NOMO-1 treated with DMSO at 0.1 percent for 48 hours (cell line): Measurements from ENCODE around the gene SDCBP2.

ENCODE experiments used
- DNase-seq: peaks from one replicate; lab custom pipeline; 2025; ENCODE audit not compliant: unreplicated experiment; lab: John Stamatoyannopoulos, UW

SDCBP2 gene, protein sequence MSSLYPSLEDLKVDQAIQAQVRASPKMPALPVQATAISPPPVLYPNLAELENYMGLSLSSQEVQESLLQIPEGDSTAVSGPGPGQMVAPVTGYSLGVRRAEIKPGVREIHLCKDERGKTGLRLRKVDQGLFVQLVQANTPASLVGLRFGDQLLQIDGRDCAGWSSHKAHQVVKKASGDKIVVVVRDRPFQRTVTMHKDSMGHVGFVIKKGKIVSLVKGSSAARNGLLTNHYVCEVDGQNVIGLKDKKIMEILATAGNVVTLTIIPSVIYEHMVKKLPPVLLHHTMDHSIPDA

DNA sequence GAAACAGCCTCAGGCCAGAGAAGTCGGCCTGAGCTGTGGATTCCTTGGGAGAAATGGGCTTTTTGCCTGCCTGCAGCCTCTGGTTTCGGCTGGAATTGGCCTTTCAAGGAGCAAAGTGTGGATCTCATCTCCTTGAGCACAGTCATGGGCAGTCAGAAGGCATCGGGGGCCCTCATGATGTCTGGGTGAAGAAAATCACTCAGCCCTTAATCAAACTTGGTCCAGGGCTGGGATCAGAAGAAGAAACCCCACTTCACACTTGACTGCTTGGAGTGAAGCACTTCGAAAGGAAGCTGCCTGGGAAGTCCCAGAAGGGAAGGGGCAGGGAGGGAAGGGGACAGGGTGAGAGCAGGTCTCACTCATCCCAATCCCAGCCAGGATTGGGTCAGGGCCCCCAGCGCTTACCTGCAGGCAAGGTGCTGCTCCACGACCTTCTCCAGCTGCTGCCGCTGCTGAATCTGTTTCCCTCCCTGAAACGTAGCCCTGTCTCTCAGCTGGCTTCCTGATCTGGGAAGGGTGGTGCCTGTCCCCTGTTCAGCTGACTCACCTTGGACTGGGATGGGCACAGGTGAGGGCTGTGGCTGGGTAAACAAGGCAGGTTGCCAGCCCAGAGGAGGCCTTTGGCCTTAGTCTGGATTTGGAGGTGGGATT is at the start of gene SDCBP2:
TSS of gene SDCBP2 (minus strand) at position 460 of the 651 bp plus-strand sequence. CDS start 8,723 bp downstream, outside the sequence.
- DNase-seq, result no peak

DNA sequence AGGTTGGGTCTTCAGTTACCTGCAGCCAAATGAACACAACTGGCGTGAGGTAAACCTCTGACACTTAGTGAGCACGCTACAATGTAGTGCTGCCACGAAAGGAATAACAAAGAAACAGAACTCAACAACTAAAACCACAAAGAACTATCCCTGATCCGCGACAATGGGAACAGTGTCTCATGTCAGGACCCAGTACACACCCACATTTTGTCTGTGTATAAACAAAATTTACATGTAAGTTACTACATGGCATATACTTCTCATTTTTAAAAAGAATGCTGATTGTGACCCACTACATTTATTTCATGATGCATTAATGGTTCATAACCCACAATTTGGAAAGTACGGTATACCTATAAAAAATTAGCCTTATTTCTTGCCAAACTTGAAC is 49.8 kb upstream of the SDCBP2 start:
- DNase-seq, result no peak

DNA sequence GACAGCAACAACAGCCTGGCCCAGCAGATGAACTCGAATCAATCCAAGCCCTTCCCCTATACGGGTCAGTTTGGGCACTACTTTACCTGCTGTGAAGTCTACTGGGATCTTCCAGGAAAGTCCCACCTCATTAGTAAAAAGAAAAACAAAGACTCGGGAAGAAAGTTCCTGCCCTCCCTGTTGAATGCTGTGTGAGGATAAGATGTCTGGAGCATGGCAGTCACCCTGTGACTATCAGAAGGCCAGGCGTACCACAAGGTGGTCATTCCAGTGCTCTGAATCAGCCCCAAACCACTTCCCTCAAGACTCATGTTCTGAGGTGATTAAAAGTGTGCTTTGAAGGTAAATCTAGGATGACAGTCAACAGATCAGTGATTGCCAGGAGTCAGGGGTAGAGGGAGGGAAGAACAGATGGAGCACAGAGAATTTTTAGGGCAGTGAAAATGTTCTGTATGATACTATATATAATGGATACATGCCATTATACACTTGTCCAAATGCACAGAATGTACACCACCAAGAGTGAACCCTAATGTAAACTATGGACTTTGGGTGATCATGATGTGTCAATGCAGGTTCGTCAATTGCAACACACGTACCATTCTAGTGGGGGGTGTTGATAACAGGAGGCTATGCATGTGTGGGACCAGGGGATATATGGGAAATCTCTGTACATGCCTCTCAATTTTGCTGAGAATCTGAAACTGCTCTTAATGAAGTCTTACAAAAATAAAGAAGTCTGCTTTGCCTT is 49.2 kb upstream of the SDCBP2 start:
- DNase-seq, result no peak

DNA sequence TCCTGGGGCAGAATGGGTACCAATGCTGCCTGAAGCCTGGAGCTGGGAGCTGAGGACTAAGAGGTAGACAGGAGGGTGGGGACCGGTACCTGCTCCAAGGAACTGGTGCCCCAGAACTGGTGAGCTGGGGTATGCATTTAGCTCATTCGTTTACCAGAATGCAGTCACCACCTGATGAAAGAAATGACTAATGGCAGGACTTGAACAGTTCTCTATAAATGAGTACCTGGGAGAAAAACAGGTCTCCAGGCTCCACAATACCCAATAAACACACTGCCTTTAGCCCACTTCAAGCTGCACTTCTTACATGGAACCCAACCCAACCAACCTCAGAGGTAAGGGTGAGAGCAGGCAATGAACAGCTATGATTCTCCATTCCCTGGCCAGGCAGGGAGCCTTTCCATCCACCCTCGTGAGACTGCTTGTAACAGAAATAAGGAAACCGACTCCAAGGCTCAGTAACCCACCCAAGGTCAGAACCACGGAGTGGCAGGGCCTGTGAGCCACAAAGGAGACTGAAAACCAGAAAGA is 48.5 kb upstream of the SDCBP2 start:
- no peak for DNase-seq

DNA sequence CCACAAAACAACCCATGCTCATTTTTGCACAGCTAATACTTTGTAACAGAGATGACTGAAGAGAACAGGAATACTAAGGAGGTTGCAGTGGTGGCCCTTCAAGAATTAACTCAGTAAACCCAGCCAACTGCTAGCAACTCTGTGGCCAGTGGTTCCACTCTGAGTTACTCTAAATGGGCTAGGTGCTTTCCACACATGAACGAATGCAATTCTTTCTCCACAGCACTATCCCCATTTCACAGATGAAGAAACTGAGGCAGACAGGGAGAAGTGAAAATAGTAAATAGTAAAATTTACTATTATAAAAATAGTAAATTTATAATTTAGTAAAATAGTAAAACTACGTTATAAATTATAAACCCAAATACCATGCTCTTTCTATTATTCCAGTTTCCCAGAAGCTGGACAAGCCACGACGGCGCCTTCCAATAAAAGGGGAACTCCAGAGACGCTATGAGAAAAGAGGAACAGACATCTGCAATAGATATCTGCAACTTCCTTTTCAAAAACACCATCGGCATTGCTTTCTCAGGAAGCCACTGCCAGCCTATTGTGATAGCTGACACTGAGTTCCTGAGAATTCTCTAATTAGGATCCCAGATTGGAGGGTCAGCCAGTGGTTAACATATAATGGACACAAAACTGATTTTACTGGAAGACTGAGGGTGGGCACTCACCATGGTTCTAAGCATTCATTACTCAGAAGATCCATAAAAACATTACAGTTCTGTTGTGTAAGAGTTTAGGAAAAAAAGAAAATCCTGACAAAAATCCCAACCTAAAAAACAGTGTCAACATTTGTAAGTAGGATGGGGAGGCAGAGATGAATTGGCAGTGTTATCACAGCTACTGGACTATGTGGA is 47.7 kb upstream of the SDCBP2 start:
- DNase-seq, result peak; percentile 89

DNA sequence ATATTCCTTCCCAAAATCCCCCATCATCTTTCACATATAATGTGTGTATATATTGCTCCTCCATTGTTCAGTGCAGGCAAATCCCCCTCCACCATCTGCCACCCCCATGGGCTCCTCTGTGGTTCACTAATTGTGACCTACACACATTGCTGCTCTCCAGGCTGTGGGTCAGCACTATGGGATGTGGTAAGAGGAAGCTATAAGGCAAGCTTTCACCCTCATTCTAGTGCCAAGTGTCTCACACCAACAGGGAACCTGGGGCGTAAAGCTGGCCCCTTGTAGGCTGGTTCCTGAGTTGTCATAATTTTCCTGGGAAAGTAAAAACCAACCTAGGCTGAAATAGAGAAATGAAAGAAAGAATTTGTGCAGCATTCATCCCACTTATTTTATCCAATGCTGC is 47.1 kb upstream of the SDCBP2 start:
- DNase-seq, result peak; percentile 24

DNA sequence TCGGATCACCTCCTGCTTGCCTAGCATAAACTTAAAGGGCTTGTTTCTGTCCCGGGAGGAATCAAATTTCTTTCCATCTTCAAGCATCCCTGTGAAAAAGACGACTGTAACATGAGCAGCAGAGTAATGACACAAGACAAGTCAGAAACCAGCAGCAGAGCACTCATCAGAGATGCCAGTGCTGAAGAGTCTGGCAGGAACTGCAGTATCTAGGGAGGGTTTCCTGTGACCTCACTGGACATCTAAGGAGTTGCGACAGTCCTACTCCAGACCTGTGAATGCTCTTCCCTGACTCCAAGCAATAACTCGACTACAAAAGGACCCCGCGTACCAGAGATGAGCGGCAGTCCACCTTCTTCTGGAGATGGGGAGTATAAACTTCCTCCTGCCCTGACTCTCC is 46.6 kb upstream of the SDCBP2 start:
- DNase-seq, result no peak

DNA sequence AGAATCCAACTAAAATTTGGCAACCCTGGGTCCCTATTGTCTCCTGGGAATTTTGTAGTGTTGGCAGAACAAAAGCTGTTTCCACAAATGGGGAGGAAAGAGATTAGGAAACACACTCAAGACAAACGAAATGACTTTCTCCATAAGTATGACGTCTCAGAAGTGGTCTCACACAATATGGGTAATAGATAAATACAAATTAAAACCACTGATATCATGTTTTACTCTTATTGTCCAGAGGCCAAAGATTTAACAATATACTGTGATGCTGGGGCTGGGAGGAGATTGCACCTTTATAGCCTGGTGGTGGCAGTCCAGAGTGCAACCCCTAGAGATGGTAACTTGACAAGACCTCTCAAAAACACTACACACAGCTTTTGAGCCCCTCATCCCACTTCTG is 45.3 kb upstream of the SDCBP2 start:
- DNase-seq, result no peak

DNA sequence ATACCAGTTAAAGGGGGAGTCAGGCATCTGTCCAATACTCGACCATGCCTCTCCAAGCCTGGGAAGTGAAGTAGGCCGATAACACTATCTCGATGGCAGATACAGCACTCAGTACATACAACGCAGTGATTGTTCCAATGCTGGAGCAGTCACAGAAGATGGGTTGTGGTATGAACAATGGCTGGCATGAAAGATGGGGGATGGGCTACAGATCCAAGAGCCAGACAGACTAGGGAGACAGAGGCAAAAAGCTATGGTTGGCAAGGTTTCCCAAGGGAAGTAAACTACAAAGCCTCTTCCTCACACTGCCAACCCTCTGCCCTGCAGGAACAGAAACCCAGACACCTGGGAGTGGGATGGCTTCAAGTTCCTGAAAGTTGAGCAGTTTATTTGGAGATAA is 44.7 kb upstream of the SDCBP2 start:
- no peak for DNase-seq

DNA sequence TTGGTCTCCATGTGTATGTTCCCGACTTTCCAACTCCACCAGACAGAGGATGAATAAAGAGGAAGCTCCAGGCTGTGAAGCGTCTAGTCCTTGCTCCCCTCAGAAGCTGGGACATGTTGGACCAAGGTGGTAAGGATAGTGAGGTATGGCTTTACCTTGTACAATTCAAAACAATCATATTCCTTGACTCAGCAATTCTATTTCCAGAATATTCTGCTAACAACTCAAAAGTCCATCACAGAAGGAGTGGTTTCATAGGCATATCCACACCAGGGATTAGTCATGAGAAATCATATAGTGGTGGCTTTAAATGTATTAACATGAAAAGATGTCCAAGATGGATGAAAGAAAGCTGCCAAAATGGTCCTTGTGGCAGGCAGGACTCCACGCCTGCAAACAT is 44.1 kb upstream of the SDCBP2 start:
- no peak for DNase-seq

DNA sequence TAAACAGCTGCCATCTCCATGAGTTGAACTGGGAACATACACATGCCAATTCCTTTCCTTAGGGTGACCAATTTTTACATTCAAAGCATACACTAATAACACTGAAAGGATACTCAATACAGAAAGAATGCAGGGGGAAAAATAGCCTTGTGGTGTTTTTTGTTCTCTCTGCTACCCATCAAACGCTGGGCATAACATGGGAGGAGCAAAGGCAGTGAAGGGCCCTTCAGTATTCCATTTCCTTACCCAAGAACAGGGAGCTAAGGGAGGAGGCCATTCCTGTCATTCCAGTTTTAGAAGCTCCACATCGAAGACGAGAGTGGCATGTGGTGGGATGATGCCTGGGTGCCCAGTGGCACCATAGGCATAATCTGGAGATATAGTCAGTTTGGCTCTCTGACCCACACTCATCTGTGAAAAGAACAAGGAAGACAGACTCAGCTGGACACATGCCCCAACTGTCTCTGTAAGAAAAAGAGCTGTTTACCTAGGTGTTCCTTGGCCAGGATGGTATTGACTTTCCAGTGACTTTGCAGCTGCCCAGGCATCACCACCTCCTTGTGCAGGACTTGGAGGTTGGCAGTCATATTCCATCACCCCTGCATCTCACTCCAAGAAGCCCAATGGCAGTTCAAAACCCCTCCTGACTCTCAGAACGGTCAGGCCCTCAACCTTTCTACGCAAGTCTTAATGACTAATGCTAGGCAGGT is 43.0 kb upstream of the SDCBP2 start:
- no peak for DNase-seq

DNA sequence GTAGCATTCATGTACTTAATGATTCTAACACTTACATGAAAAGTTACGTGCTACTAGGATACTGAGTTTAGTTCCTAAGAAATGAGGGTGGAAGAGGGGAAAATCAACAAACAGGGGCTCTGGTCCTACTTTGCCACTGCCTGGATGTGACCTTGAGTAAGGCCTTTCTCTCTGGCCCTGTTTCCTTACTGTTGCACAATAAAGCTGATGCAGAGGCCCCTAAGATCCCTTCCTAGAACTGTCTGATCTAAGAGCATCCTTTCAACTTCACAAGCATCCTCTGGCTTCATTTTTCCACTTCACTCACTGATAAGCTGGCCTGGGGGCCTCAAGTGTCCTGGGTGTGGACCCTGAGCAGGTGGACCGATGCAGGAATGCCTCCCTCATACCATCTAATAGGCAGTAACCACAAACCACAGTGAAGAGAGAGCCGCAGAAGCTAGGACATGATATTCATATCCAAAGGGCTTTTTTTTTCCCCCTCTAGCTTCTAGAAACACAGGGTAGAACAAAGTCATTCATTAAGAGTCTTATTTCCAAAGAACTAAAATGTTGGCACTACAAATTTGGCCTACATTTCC is 42.4 kb upstream of the SDCBP2 start:
- no peak for DNase-seq

DNA sequence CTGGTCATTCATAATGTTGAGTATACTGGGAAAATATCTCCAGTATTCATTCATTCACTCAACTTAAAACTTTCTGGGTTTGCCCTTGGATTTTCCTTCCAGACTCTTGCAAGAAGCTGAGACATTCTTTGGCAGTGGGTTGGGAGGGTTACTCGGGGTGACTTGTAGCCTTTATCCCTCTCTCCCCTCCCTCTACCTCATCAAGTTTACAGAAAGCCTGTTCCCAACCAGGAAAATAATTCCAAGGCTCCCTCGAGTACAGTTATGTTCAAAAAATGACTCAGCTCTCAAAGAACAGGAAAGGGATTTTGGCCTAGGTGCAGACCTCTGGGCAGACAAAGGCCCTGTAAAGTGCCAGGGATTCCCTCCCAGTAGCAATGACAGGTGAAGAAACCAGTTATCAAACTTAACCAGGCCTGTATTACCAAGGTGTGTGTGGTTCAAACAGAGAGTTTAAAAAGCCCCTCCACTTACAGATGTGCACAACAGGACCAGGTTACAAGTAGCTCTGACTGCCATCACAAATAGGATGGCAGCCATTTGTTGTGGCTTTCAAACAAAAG is 41.7 kb upstream of the SDCBP2 start:
- no peak for DNase-seq

DNA sequence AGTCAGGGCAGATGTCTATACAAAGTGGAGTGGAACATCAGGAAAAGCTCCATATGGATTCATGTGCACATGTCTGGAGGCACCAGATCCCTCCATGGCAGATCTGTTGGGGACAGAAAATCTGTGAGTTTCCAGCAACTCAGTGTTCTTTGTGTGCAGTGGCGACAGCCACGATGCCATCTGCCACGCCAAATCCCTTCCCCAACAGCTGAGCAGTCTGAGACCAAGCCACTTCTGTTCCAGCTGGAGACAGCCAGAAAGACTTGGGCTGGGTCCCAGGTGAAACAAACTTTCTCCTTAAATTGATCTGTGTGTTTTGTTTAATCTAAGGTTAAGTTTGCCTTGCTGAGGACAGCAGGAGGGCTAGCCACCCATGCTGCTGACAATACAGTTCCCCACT is 41.0 kb upstream of the SDCBP2 start:
- DNase-seq, result no peak

DNA sequence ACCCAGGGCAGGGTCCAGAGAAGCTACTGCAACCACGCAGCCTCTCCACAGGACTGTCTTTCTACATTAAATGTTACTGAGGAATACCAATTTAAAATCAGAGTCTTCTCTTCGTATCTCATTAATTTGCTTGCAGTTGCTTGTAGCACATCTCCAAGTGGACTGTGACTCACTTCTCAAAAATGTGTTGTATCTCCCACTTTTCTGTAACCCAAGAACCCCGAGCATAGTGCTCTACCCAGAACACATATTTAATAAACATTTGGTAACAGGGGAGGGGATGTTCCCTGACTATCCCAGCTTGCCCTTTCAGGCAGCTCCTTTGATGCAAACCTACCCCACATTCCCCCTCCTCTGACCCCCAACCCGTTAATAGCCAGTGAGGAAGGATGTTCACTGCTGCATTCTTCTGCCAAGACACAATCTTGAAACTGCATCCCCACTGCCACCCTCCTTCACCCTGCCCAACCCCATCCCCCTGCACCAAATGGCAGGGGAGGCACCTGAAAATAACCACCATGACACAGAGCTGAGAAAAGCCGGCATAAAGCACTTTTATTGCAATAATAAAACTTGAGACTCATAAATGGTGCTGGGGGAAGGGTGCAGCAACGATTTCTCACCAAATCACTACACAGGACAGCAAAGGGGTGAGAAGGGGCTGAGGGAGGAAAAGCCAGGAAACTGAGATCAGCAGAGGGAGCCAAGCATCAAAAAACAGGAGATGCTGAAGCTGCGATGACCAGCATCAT is 39.7 kb upstream of the SDCBP2 start:
- no peak for DNase-seq

DNA sequence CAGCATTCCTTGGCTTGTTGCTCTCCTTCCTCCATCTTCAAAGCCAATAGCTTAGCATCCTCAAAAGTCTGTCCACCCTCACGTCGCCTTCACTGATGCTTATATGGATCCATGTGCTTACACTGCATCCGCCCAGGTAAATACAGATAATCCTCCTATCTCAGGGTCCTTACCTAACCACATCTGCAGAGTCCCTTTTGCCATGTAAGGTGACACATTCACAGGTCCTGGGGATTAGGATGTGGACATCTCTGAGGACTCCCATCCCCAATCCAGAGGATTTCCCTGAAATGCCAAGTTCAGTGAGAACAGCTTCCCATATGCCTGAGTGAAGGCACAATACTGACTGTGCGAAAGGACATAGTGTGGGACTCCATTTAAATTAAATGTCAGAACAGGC is 38.5 kb upstream of the SDCBP2 start:
- DNase-seq, result no peak

DNA sequence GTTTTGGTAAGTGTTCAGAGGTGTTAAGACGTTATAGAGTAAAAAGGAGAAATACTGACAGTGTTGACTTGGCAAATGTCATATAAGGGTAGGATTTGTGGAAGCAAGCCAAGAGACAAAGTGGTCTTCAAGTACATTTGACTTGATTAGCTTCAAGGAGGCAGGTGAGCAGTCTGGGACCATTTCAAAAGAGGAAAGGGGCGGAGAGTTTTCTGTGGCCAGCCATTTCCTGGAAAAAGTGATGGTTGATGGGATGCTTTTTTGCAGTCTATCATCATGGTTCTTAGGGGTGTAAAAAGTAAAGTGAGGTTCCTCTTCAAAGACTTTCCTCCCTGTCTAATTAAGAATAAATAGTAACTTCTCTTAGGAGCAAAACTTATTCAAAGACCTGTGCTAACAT is 35.2 kb upstream of the SDCBP2 start:
- no peak for DNase-seq

DNA sequence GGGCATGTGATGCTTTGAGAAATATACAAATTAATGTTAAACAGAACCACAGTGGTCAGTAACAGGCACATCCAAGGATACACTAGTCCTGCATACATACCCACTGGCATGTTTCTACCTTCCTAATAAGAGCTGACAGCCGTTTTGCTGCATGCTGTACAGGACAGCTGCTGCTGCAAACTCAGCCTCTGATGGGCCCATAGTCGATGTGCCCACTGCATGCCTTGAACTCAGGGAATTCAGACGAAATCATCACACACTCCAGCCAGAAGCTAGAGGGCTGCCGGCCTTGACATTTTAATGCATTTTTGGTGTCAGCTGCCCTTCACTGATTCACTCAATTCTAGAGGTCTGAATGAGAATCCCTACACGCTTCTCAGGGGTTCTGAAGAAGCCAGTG is 34.6 kb upstream of the SDCBP2 start:
- DNase-seq, result no peak

DNA sequence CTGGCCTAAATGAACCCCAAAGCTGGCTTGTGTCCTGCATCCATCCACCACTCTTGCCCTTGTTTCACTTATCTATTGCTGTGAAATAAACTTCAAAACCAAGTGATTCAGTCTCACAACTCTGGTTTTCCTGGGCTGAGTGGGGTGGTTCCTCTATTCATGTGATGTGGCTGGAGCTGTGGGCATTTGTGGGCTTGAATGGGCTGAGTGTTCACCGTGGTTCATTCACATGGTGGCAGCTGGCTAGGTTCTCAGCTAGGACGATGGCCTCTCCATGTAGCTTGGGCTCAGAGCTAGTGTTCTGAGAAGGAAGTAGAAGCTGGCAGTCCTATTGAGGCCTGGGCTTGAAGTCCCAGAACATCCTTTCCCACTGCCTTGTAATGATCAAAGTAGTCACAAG is 33.5 kb upstream of the SDCBP2 start:
- DNase-seq, result no peak
